Measurements from ENCODE around the gene ADAMTSL1.

- TF ChIP-seq CTCF (conservative IDR thresholded peaks at IDR 0.05; ENCODE audit: low read depth in 2 of 2) (no peak), POLR2AphosphoS5 (IDR thresholded peaks at IDR 0.05; ENCODE audit: low read depth) (no peak), EZH2phosphoT487 (IDR thresholded peaks at IDR 0.05; ENCODE audit: unreplicated experiment) (no peak), STAT1 (IDR thresholded peaks at IDR 0.05; ENCODE audit: unreplicated experiment) (no peak), EZH2 (IDR thresholded peaks at IDR 0.05; ENCODE audit: low read depth, unreplicated experiment) (no peak), NANOG (IDR thresholded peaks at IDR 0.05; ENCODE audit: borderline replicate concordance) (no peak), ZNF114 (CRISPR knock-in tag; IDR thresholded peaks at IDR 0.05) (no peak)
- TF ChIP-seq, protein P1, sequence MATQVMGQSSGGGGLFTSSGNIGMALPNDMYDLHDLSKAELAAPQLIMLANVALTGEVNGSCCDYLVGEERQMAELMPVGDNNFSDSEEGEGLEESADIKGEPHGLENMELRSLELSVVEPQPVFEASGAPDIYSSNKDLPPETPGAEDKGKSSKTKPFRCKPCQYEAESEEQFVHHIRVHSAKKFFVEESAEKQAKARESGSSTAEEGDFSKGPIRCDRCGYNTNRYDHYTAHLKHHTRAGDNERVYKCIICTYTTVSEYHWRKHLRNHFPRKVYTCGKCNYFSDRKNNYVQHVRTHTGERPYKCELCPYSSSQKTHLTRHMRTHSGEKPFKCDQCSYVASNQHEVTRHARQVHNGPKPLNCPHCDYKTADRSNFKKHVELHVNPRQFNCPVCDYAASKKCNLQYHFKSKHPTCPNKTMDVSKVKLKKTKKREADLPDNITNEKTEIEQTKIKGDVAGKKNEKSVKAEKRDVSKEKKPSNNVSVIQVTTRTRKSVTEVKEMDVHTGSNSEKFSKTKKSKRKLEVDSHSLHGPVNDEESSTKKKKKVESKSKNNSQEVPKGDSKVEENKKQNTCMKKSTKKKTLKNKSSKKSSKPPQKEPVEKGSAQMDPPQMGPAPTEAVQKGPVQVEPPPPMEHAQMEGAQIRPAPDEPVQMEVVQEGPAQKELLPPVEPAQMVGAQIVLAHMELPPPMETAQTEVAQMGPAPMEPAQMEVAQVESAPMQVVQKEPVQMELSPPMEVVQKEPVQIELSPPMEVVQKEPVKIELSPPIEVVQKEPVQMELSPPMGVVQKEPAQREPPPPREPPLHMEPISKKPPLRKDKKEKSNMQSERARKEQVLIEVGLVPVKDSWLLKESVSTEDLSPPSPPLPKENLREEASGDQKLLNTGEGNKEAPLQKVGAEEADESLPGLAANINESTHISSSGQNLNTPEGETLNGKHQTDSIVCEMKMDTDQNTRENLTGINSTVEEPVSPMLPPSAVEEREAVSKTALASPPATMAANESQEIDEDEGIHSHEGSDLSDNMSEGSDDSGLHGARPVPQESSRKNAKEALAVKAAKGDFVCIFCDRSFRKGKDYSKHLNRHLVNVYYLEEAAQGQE (IDR thresholded peaks at IDR 0.05; ENCODE audit: unreplicated experiment), result no peak
These were observed 414.3 kb downstream of the ADAMTSL1 start for GRCh38 chr9:18888290-18888689.
